Left lung (tissue), 10 donors: ENCODE data around the gene JMJD7. TPM values are rescaled to one million over a fixed set of nuclear protein-coding genes. Genes with fewer than 3 reads are reported as not detected.

Experiments
- ATAC-seq: fragments of 200-7000 bp; cut with Tn5 transposase; one replicate; pipeline ENCODE4 v1.9.1; 2020; ENCODE audit warnings: moderate library complexity
- DNase-seq, 4 donors: peaks; one replicate each; pipeline ENCODE4 v3.0.0-alpha.2; 2013 to 2020
- H3K27ac ChIP-seq, 2 donors: fragments of 200-600 bp; sonication (generic) in 1 of 2; one replicate each; pipeline versions ENCODE4 v1.5.0 to v1.8.0; 2020 to 2021
- H3K27me3 ChIP-seq, 2 donors: fragments of 200-600 bp; sonication (generic) in 1 of 2; one replicate each; pipeline versions ENCODE4 v1.5.0 to v1.8.0; 2020 to 2021
- H3K36me3 ChIP-seq, 2 donors: fragments of 200-600 bp; sonication (generic) in 1 of 2; one replicate each; pipeline versions ENCODE4 v1.5.0 to v1.8.0; 2020 to 2021
- H3K4me1 ChIP-seq, 2 donors: fragments of 200-600 bp; one replicate each; pipeline ENCODE4 v1.8.0; 2021
- H3K4me3 ChIP-seq, 2 donors: fragments of 200-600 bp; sonication (generic) in 1 of 2; one replicate each; pipeline versions ENCODE4 v1.5.0 to v1.8.0; 2020 to 2021; ENCODE audit warnings: mild to moderate bottlenecking in 1 of 2
- H3K9me3 ChIP-seq, 2 donors: fragments of 200-600 bp; sonication (generic) in 1 of 2; one replicate each; pipeline versions ENCODE4 v1.5.0 to v1.8.0; 2020 to 2021
- intact Hi-C, 2 donors: fragments of 100-400 bp; cut with DNase I; formaldehyde crosslinking; loops; one replicate each; pipeline versions ENCODE4 v1.11.2 to v1.14.2; 2022
- polyA plus RNA-seq, 6 donors: library from polyadenylated mRNA; unstranded; fragments of 120-200 nt; gene quantifications; one replicate each; pipeline ENCODE4 v1.2.1, GENCODE V29; 2013; ENCODE audit not compliant: insufficient read length in 6 of 6
- total RNA-seq, 2 donors: library from RNA; stranded (reverse); fragmentation: NEBNext Ultra II Directional; extraction: Animal tissue kit (Norgen Biotek cat#: 25700); gene quantifications; one replicate each; pipeline ENCODE4 v1.2.1, GENCODE V29; 2021
- TF ChIP-seq, protein P1 (sequence below), 2 donors: fragments of 200-600 bp; sonication (generic) in 1 of 2; IDR thresholded peaks; one replicate each; pipeline versions ENCODE4 v1.5.0 to v1.8.0; 2021; ENCODE audit warnings: antibody characterized with exemption in 2 of 2
- donor health status: DM: no; HTN: yes; CAD: no.
- donor health status: DM: no; HTN: no; CAD: no.

JMJD7 gene
- total and polyA plus RNA-seq, 8 donors: 10.2 to 26.4 (median 14.5) TPM

DNA sequence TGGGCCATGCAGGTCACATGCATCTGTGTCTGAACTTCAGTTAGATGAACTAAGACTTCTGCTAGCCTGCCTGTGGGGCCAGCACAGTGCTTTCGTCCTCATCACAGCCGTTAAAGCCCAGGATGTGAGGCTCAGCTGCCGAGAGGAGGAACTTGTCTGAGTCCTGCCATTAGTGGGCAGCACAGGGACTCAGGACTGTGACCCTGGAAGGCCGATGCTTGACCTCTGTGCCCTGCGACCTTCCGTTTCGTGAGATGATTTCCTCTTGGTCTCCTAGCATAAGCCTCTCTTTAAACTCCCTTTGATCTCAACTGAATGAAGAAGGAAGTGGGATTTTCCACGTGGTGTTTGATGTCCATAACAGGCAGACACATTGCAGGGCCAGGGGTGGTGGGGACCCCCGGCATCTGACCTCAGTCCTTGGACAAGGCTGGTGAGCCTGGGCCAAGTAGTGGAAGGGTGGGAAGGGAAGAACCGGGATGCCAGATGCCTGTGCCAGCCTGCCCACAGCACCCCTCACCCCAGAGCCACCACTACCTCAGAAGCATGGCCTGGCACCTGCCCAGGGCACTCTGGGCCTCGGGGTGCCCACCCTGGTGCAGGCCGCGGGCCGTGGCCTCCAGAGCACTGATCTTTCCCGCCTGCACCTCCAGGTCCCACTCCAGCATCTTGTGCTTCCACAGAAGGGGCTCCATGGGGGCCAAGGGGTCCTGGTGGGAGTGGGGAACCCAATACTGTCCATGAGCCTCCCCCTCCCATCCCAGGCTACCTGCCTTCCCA is 32.3 kb downstream of the JMJD7 start:
- H3K27ac ChIP-seq: no peak overlapping the region
- peak; percentile 25 for ATAC-seq

DNA sequence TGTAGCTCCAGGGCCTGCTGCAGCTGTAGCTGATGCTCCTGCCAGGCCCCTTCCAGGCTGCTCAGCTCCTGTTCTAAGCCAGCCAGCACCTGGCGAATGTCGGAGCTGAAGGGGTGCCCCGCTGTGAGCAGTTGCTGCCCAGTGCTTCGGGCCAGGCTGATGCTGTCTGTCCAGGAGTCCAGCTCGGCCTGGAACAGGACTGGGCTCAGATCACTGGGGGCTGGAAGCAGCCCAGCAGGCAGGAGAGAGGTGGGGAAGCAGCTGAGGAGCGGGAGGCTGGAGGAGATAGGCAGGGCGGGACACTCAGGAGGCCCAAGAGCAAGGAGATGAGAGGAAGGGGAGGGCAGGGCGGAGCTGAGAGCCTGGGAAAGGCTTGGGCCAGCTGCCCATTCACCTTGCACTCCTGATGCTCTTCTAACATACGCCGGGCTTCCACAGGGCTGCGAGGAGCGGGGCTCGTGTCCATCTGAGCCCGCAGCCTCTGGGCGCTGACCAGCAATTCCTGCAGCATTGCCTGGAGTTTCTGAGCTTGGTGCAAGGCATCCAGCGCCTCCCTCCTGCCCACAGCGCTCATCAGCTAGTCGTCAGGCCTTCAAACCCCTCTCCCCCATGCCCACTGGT is 34.0 kb downstream of the JMJD7 start:
- no peak for ATAC-seq
- no peak overlapping the region for H3K27ac ChIP-seq
- H3K27me3 ChIP-seq: no peaks in the 10 kb centered on the region
- H3K4me3 ChIP-seq: no peak overlapping the region
- intact Hi-C loops: no loop called here
- H3K36me3 ChIP-seq: peaks cover 0 to 5% of the 10 kb centered on the region in 2 donors
- no peaks in the 10 kb centered on the region for H3K9me3 ChIP-seq
- H3K4me1 ChIP-seq: no peaks in the 10 kb centered on the region
- TF ChIP-seq, protein P1, sequence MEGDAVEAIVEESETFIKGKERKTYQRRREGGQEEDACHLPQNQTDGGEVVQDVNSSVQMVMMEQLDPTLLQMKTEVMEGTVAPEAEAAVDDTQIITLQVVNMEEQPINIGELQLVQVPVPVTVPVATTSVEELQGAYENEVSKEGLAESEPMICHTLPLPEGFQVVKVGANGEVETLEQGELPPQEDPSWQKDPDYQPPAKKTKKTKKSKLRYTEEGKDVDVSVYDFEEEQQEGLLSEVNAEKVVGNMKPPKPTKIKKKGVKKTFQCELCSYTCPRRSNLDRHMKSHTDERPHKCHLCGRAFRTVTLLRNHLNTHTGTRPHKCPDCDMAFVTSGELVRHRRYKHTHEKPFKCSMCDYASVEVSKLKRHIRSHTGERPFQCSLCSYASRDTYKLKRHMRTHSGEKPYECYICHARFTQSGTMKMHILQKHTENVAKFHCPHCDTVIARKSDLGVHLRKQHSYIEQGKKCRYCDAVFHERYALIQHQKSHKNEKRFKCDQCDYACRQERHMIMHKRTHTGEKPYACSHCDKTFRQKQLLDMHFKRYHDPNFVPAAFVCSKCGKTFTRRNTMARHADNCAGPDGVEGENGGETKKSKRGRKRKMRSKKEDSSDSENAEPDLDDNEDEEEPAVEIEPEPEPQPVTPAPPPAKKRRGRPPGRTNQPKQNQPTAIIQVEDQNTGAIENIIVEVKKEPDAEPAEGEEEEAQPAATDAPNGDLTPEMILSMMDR (IDR thresholded peaks at IDR 0.05): no peak
- no peak for DNase-seq

More for the DNA sequence above, 32.3 kb downstream of the JMJD7 start:
- no peaks in the 10 kb centered on the region for H3K4me1 ChIP-seq
- TF ChIP-seq, protein P1 (IDR thresholded peaks at IDR 0.05): no peak
- intact Hi-C loops: no loop called here
- H3K4me3 ChIP-seq: no peak overlapping the region
- DNase-seq: no peak
- no peaks in the 10 kb centered on the region for H3K36me3 ChIP-seq
- H3K9me3 ChIP-seq: no peaks in the 10 kb centered on the region
- H3K27me3 ChIP-seq: no peaks in the 10 kb centered on the region

- TF ChIP-seq, protein P1 (IDR thresholded peaks at IDR 0.05): no peak
- Histone ChIP-seq H3K9me3 (no peaks in the 10 kb centered on the region), H3K27ac (no peak overlapping the region), H3K4me1 (no peaks in the 10 kb centered on the region), H3K36me3 (peaks cover 0 to 5% of the 10 kb centered on the region in 2 donors), H3K4me3 (no peak overlapping the region), H3K27me3 (no peaks in the 10 kb centered on the region)
- intact Hi-C loops: no loop called here
- ATAC-seq (peak; percentile 53), DNase-seq (peak in 1 of 4 donors; percentile 52)
Observed at GRCh38 chr15:41862515-41863116, 34.7 kb downstream of the JMJD7 start.

- no peak overlapping the region for H3K27ac ChIP-seq
Observed at GRCh38 chr15:41865490-41866055, 37.7 kb downstream of the JMJD7 start.

More at GRCh38 chr15:41865490-41866055, 37.7 kb downstream of the JMJD7 start:
- ATAC-seq (no peak), DNase-seq (no peak)
- intact Hi-C loops: no loop called here
- Histone ChIP-seq H3K4me1 (no peaks in the 10 kb centered on the region), H3K9me3 (no peaks in the 10 kb centered on the region), H3K27me3 (no peaks in the 10 kb centered on the region), H3K4me3 (no peak overlapping the region), H3K36me3 (peaks cover 0 to 5% of the 10 kb centered on the region in 2 donors)
- TF ChIP-seq, protein P1 (IDR thresholded peaks at IDR 0.05): no peak
